GM23338 (cell line): Measurements from ENCODE around the gene CPNE4. TPM values are rescaled to one million over a fixed set of nuclear protein-coding genes. Genes with fewer than 3 reads are reported as not detected.

Experiments
- ATAC-seq: fragments of 200-7000 bp; cut with Tn5 transposase; 3 replicates; pipeline ENCODE4 v1.9.1; 2020
- DNase-seq: peaks from one replicate; pipeline ENCODE4 v3.0.0-alpha.2; 2015; ENCODE audit warnings: low spot score
- H2AFZ ChIP-seq: fragments of 200-600 bp; sonication (generic); 2 replicates; pipeline ENCODE4 v1.8.0; 2016; ENCODE audit warnings: antibody characterized with exemption, mild to moderate bottlenecking, moderate library complexity
- H3F3A ChIP-seq: fragments of 200-600 bp; sonication (generic); replicated peaks from 2 replicates; pipeline ENCODE4 v1.8.0; 2017; ENCODE audit warnings: antibody characterized with exemption, mixed run types, low read depth
- H3K27ac ChIP-seq: fragments of 200-600 bp; sonication (generic); 2 replicates; pipeline ENCODE4 v1.6.1; 2016; ENCODE audit warnings: low read depth
- H3K27me3 ChIP-seq: fragments of 200-600 bp; sonication (generic); 2 replicates; pipeline ENCODE4 v1.8.0; 2016; ENCODE audit warnings: mild to moderate bottlenecking, mixed run types, moderate library complexity; ENCODE audit not compliant: insufficient read depth
- H3K36me3 ChIP-seq: fragments of 200-600 bp; sonication (generic); 2 replicates; pipeline ENCODE4 v1.8.0; 2016; ENCODE audit warnings: mild to moderate bottlenecking; ENCODE audit not compliant: insufficient read depth
- H3K4me1 ChIP-seq: fragments of 200-600 bp; sonication (generic); 2 replicates; pipeline ENCODE4 v1.8.0; 2016; ENCODE audit warnings: mild to moderate bottlenecking, moderate library complexity; ENCODE audit not compliant: insufficient read depth
- H3K4me2 ChIP-seq: fragments of 200-600 bp; sonication (generic); 2 replicates; pipeline ENCODE4 v1.7.1; 2017; ENCODE audit warnings: mixed run types
- H3K4me3 ChIP-seq: fragments of 200-600 bp; sonication (generic); 2 replicates; pipeline ENCODE4 v1.6.1; 2016; ENCODE audit warnings: mixed run types
- H3K79me2 ChIP-seq: fragments of 200-600 bp; sonication (generic); replicated peaks from 2 replicates; pipeline ENCODE4 v1.8.0; 2017; ENCODE audit warnings: mild to moderate bottlenecking; ENCODE audit not compliant: insufficient read depth
- H3K9me2 ChIP-seq: fragments of 200-600 bp; sonication (generic); 2 replicates; pipeline ENCODE4 v1.8.0; 2017; ENCODE audit not compliant: insufficient read depth
- H4K20me1 ChIP-seq: fragments of 200-600 bp; sonication (generic); replicated peaks from 2 replicates; pipeline ENCODE4 v1.8.0; 2017; ENCODE audit warnings: mild to moderate bottlenecking; ENCODE audit not compliant: insufficient read depth
- H3K27ac Mint-ChIP-seq: 2 replicates; pipeline ENCODE4 v1.8.0; 2020; ENCODE audit warnings: inconsistent platforms, mild to moderate bottlenecking, moderate library complexity, mixed read lengths
- H3K27me3 Mint-ChIP-seq: 3 replicates; pipeline ENCODE4 v1.8.0; 2022; ENCODE audit warnings: low read depth, mild to moderate bottlenecking, moderate library complexity, mixed read lengths, inconsistent platforms; ENCODE audit not compliant: insufficient read depth, poor library complexity
- H3K36me3 Mint-ChIP-seq: 3 replicates; pipeline ENCODE4 v1.8.0; 2021; ENCODE audit warnings: low read depth, mild to moderate bottlenecking, inconsistent platforms, moderate library complexity, mixed read lengths
- H3K4me1 Mint-ChIP-seq: 3 replicates; pipeline ENCODE4 v1.8.0; 2020; ENCODE audit warnings: mild to moderate bottlenecking, inconsistent platforms, mixed read lengths
- H3K4me3 Mint-ChIP-seq: 3 replicates; pipeline ENCODE4 v1.8.0; 2021; ENCODE audit warnings: moderate library complexity, mild to moderate bottlenecking, inconsistent platforms, mixed read lengths
- H3K9me3 Mint-ChIP-seq: 3 replicates; pipeline ENCODE4 v1.8.0; 2020; ENCODE audit warnings: moderate library complexity, mild to moderate bottlenecking, inconsistent platforms, mixed read lengths
- CREB1 ChIP-seq: fragments of 250-450 bp; sonication (Bioruptor Pico); IDR thresholded peaks from 2 replicates; pipeline ENCODE4 v1.5.0; 2020; ENCODE audit warnings: low read depth, mild to moderate bottlenecking, moderate library complexity
- EZH2 ChIP-seq: fragments of 200-600 bp; sonication (generic); IDR thresholded peaks from one replicate; pipeline ENCODE4 v1.8.0; 2017; ENCODE audit warnings: antibody characterized with exemption, mild to moderate bottlenecking, low read depth; ENCODE audit not compliant: unreplicated experiment
- EZH2phosphoT487 ChIP-seq: fragments of 200-600 bp; sonication (generic); IDR thresholded peaks from one replicate; pipeline ENCODE4 v1.8.1; 2018; ENCODE audit warnings: antibody characterized with exemption; ENCODE audit not compliant: unreplicated experiment
- JUNB ChIP-seq: IDR thresholded peaks from one replicate; pipeline ENCODE4 v1.6.1; 2016; ENCODE audit warnings: antibody characterized with exemption; ENCODE audit not compliant: unreplicated experiment
- NANOG ChIP-seq: IDR thresholded peaks from 2 replicates; pipeline ENCODE4 v1.6.1; 2016; ENCODE audit warnings: antibody characterized with exemption, borderline replicate concordance
- POLR2AphosphoS5 ChIP-seq: IDR thresholded peaks from 2 replicates; pipeline ENCODE4 v1.6.1; 2016; ENCODE audit warnings: antibody characterized with exemption, low read depth
- STAT1 ChIP-seq: IDR thresholded peaks from one replicate; pipeline ENCODE4 v1.6.1; 2016; ENCODE audit warnings: antibody characterized with exemption; ENCODE audit not compliant: unreplicated experiment
- ZNF114 ChIP-seq: fragments of 250-450 bp; sonication (Bioruptor Pico); IDR thresholded peaks from 2 replicates; pipeline ENCODE4 v1.5.0; 2020; ENCODE audit warnings: mild to moderate bottlenecking, moderate library complexity
- ZNF331 ChIP-seq: fragments of 250-450 bp; sonication (Bioruptor Pico); IDR thresholded peaks from 2 replicates; pipeline ENCODE4 v1.5.0; 2020; ENCODE audit warnings: low read depth, mild to moderate bottlenecking, moderate library complexity
- polyA plus RNA-seq: library from polyadenylated mRNA; unstranded; fragments of >200 nt; fragmentation: Nextera tagmentation; extraction: Ambion mirVana; gene quantifications from 2 replicates; pipeline ENCODE4 v1.2.1, GENCODE V29; 2016
- total RNA-seq: library from RNA; depleted of rRNA; stranded (reverse); fragments of >200 nt; shearing (Covaris generic); gene quantifications from 2 replicates; pipeline ENCODE4 v1.2.3, GENCODE V29; 2014
- TF ChIP-seq, protein P1 (sequence below): fragments of 250-450 bp; sonication (Bioruptor Pico); IDR thresholded peaks from 2 replicates; pipeline ENCODE4 v1.5.0; 2020; ENCODE audit warnings: mild to moderate bottlenecking, moderate library complexity
- TF ChIP-seq, protein P2 (sequence below): IDR thresholded peaks from 2 replicates; pipeline ENCODE4 v1.6.1; 2016; ENCODE audit warnings: antibody characterized with exemption
- TF ChIP-seq, protein P3 (sequence below), 2 experiments: fragments of 200-600 bp in 1 of 2; sonication (generic) in 1 of 2; conservative IDR thresholded peaks; 2 replicates each; pipeline versions ENCODE4 v1.5.1 to v1.6.1; 2016 to 2017; ENCODE audit warnings: antibody characterized with exemption in 2 of 2, low read depth in 2 of 2, mild to moderate bottlenecking in 2 of 2, moderate library complexity in 1 of 2
- TF ChIP-seq, protein P4 (sequence below): IDR thresholded peaks from one replicate; pipeline ENCODE4 v1.6.1; 2018; ENCODE audit warnings: antibody characterized with exemption; ENCODE audit not compliant: unreplicated experiment

CPNE4 gene
- total and polyA plus RNA-seq, 2 experiments from 2014 or later = 2.0 to 6.5 TPM

DNA sequence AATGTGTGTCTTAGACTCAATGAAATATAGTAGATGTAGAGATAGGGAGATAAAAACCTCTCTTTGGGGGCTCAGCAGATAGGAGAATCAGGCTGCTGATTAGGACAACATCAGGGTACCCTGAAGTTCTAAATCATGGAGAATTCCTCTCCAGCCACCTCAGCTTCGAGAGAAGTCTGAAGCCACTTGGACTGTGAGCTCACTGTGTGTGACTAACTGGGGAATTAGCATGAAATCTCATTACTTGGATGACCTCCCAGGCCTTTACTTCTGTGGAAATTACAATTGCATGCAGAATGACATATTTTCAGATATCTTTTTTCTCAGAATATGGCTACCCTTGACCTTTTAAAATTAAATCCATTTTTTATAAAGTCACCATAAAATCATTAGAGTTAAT lies 404.0 kb downstream of the CPNE4 start:
- DNase-seq = no peak
- Histone ChIP-seq H3K27me3 (no peaks in the 10 kb centered on the region), H3K9me2 (0 out of 2 replicates have a peak, but pooled peaks cover 7% of the 10 kb centered on the region), H2AFZ (no peak overlapping the region), H3K4me1 (no peaks in the 10 kb centered on the region), H3K27ac (no peak overlapping the region), H3K36me3 (no peaks in the 10 kb centered on the region), H3K4me2 (no peak overlapping the region), H3K79me2 (no peaks in the 10 kb centered on the region), H3F3A (no peaks in the 10 kb centered on the region), H4K20me1 (no peaks in the 10 kb centered on the region), H3K4me3 (no peak overlapping the region)
- no peak for ATAC-seq
- Mint-ChIP-seq H3K4me3 (no peak overlapping the region), H3K27me3 (peaks cover 4% of the 10 kb centered on the region), H3K4me1 (no peaks in the 10 kb centered on the region), H3K36me3 (no peaks in the 10 kb centered on the region), H3K27ac (no peak overlapping the region), H3K9me3 (no peaks in the 10 kb centered on the region)
- TF ChIP-seq ZNF331 (no peak), CREB1 (CRISPR knock-in tag) (no peak), POLR2AphosphoS5 (no peak), EZH2phosphoT487 (no peak), JUNB (no peak), NANOG (no peak), ZNF114 (no peak), STAT1 (no peak), EZH2 (no peak)
- TF ChIP-seq, protein P1, sequence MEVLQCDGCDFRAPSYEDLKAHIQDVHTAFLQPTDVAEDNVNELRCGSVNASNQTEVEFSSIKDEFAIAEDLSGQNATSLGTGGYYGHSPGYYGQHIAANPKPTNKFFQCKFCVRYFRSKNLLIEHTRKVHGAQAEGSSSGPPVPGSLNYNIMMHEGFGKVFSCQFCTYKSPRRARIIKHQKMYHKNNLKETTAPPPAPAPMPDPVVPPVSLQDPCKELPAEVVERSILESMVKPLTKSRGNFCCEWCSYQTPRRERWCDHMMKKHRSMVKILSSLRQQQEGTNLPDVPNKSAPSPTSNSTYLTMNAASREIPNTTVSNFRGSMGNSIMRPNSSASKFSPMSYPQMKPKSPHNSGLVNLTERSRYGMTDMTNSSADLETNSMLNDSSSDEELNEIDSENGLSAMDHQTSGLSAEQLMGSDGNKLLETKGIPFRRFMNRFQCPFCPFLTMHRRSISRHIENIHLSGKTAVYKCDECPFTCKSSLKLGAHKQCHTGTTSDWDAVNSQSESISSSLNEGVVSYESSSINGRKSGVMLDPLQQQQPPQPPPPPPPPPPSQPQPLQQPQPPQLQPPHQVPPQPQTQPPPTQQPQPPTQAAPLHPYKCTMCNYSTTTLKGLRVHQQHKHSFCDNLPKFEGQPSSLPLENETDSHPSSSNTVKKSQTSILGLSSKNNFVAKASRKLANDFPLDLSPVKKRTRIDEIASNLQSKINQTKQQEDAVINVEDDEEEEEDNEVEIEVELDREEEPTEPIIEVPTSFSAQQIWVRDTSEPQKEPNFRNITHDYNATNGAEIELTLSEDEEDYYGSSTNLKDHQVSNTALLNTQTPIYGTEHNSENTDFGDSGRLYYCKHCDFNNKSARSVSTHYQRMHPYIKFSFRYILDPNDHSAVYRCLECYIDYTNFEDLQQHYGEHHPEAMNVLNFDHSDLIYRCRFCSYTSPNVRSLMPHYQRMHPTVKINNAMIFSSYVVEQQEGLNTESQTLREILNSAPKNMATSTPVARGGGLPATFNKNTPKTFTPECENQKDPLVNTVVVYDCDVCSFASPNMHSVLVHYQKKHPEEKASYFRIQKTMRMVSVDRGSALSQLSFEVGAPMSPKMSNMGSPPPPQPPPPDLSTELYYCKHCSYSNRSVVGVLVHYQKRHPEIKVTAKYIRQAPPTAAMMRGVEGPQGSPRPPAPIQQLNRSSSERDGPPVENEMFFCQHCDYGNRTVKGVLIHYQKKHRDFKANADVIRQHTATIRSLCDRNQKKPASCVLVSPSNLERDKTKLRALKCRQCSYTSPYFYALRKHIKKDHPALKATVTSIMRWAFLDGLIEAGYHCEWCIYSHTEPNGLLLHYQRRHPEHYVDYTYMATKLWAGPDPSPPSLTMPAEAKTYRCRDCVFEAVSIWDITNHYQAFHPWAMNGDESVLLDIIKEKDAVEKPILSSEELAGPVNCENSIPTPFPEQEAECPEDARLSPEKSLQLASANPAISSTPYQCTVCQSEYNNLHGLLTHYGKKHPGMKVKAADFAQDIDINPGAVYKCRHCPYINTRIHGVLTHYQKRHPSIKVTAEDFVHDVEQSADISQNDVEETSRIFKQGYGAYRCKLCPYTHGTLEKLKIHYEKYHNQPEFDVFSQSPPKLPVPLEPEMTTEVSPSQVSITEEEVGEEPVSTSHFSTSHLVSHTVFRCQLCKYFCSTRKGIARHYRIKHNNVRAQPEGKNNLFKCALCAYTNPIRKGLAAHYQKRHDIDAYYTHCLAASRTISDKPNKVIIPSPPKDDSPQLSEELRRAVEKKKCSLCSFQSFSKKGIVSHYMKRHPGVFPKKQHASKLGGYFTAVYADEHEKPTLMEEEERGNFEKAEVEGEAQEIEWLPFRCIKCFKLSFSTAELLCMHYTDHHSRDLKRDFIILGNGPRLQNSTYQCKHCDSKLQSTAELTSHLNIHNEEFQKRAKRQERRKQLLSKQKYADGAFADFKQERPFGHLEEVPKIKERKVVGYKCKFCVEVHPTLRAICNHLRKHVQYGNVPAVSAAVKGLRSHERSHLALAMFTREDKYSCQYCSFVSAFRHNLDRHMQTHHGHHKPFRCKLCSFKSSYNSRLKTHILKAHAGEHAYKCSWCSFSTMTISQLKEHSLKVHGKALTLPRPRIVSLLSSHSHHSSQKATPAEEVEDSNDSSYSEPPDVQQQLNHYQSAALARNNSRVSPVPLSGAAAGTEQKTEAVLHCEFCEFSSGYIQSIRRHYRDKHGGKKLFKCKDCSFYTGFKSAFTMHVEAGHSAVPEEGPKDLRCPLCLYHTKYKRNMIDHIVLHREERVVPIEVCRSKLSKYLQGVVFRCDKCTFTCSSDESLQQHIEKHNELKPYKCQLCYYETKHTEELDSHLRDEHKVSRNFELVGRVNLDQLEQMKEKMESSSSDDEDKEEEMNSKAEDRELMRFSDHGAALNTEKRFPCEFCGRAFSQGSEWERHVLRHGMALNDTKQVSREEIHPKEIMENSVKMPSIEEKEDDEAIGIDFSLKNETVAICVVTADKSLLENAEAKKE = no peak
- TF ChIP-seq, protein P2, sequence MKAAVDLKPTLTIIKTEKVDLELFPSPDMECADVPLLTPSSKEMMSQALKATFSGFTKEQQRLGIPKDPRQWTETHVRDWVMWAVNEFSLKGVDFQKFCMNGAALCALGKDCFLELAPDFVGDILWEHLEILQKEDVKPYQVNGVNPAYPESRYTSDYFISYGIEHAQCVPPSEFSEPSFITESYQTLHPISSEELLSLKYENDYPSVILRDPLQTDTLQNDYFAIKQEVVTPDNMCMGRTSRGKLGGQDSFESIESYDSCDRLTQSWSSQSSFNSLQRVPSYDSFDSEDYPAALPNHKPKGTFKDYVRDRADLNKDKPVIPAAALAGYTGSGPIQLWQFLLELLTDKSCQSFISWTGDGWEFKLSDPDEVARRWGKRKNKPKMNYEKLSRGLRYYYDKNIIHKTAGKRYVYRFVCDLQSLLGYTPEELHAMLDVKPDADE = no peak
- TF ChIP-seq, protein P3, sequence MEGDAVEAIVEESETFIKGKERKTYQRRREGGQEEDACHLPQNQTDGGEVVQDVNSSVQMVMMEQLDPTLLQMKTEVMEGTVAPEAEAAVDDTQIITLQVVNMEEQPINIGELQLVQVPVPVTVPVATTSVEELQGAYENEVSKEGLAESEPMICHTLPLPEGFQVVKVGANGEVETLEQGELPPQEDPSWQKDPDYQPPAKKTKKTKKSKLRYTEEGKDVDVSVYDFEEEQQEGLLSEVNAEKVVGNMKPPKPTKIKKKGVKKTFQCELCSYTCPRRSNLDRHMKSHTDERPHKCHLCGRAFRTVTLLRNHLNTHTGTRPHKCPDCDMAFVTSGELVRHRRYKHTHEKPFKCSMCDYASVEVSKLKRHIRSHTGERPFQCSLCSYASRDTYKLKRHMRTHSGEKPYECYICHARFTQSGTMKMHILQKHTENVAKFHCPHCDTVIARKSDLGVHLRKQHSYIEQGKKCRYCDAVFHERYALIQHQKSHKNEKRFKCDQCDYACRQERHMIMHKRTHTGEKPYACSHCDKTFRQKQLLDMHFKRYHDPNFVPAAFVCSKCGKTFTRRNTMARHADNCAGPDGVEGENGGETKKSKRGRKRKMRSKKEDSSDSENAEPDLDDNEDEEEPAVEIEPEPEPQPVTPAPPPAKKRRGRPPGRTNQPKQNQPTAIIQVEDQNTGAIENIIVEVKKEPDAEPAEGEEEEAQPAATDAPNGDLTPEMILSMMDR (conservative IDR thresholded peaks at IDR 0.05; ENCODE audit: low read depth in 2 of 2) = no peak
- TF ChIP-seq, protein P4, sequence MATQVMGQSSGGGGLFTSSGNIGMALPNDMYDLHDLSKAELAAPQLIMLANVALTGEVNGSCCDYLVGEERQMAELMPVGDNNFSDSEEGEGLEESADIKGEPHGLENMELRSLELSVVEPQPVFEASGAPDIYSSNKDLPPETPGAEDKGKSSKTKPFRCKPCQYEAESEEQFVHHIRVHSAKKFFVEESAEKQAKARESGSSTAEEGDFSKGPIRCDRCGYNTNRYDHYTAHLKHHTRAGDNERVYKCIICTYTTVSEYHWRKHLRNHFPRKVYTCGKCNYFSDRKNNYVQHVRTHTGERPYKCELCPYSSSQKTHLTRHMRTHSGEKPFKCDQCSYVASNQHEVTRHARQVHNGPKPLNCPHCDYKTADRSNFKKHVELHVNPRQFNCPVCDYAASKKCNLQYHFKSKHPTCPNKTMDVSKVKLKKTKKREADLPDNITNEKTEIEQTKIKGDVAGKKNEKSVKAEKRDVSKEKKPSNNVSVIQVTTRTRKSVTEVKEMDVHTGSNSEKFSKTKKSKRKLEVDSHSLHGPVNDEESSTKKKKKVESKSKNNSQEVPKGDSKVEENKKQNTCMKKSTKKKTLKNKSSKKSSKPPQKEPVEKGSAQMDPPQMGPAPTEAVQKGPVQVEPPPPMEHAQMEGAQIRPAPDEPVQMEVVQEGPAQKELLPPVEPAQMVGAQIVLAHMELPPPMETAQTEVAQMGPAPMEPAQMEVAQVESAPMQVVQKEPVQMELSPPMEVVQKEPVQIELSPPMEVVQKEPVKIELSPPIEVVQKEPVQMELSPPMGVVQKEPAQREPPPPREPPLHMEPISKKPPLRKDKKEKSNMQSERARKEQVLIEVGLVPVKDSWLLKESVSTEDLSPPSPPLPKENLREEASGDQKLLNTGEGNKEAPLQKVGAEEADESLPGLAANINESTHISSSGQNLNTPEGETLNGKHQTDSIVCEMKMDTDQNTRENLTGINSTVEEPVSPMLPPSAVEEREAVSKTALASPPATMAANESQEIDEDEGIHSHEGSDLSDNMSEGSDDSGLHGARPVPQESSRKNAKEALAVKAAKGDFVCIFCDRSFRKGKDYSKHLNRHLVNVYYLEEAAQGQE = no peak
